ENCODE data around the gene NUPR1.
A peak's percentile ranks its signal among the peaks of the same experiment; 100 is the strongest.
"Not testable (repeated sequence)": the region's sequence is repeated elsewhere in the genome, so short reads cannot be mapped to it uniquely, and the experiment has no call there.

The NUPR1 gene

DNA sequence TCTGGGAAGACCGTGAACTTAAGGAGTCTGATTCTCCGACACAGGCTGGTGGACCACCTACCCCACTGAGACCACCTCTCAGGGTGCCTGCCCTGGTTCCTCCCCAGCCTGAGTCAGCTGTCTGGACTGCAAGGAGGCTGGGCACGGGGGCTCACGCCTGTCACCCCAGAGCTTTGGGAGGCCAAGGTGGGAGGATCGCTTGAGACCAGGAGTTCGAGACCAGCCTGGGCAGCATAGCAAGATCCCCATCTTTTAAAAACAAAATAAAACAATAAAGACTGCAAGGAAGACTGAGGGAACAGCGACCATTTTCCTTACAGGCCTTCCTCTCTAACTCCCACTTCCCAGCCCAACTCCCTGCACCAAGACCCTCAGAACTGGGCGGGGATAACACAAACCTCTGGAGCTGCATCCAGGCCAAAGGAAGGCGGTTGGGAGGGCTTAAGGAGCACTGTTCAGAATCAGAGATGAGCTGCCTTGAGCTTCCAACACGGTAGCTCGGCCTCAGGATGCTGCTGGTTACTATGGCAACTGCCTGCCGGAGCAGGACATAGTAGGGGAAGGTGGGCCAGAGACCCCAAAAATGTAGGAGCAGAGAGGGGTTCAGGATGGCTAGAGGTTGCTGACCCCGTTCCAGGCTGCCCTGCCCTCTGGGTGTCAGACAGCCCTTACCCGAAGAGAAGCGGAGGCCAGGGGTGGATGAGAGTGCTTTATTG lies 40.0 kb downstream of the NUPR1 start:
- no peak for DNase-seq (ENCODE audit: low read depth in 2 of 2)

DNA sequence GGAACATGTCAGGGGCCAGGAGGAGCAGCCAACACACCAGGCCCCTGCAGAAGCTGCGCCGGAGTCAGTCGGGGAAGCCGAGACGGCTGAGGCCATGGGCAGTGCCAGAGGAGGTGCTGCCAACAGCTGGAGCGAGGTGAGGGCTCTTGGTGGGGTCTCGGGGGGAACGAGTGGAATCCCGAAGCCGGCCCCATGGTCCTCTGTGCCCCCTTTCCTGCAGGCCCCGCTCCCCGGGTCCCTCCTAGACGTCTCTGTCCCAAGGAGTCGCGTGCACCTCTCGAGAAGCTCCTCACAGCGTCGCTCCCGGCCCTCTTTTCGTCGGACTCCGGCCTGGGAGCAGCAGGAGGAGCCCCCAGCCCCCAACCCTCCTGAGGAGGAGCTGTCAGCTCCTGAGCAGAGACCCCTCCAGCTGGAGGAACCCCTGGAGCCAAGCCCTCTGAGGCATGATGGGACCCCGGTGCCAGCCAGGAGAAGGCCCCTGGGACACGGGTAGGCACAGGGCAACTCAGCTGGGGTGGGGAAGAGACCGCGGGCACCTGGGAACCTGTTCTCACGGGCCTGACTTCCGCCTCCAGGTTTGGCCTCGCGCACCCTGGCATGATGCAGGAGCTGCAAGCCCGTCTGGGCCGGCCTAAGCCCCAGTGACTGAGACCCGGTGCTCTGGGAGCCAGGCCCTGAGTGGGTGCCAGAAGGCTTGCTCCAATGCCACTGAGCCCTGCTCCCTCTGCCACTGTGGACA lies 40.7 kb downstream of the NUPR1 start:
- no peak for DNase-seq (ENCODE audit: low read depth in 2 of 2)

GRCh38 chr16:28497386-28497785 lies 41.4 kb downstream of the NUPR1 start:
- no peak for DNase-seq (ENCODE audit: low read depth in 2 of 2)

GRCh38 chr16:28496844-28497243 lies 41.9 kb downstream of the NUPR1 start:
- DNase-seq (ENCODE audit: low read depth in 2 of 2): no peak

GRCh38 chr16:28495795-28496749 lies 42.7 kb downstream of the NUPR1 start:
- DNase-seq (ENCODE audit: low read depth in 2 of 2): no peak

DNA sequence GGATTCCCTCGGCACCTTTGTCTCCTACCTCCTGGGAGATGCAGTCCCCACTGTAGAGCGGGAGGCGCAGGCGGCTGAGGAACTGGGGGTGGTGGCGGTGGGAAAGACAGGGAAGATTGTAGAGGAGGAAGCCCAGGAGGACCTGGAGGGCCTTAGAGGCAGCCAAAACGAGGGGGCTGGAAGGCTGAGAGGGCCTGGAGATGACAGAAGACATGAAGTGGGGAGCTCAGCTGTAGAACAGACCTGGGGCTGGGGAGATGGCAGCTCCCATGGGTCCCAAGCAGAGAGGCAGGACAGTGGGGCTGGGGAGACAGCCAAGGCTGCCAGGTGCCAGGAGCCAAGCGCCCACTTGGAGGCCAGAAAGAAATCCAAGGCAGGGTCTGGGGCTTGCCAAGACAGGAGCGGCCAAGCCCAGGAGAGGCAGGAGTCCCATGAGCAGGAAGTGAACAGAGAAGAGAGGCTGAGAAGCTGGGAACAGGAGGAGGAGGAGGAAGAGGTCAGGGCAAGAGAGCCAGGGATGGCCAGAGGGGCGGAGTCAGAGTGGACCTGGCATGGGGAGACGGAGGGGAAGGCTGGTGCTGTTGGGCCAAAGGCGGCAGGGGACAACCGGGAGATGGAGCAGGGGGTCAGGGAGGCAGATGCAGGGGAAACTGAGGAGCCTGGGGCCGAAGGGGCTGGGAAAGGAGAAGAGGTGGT lies 43.5 kb downstream of the NUPR1 start:
- DNase-seq (ENCODE audit: low read depth in 2 of 2): no peak

DNA sequence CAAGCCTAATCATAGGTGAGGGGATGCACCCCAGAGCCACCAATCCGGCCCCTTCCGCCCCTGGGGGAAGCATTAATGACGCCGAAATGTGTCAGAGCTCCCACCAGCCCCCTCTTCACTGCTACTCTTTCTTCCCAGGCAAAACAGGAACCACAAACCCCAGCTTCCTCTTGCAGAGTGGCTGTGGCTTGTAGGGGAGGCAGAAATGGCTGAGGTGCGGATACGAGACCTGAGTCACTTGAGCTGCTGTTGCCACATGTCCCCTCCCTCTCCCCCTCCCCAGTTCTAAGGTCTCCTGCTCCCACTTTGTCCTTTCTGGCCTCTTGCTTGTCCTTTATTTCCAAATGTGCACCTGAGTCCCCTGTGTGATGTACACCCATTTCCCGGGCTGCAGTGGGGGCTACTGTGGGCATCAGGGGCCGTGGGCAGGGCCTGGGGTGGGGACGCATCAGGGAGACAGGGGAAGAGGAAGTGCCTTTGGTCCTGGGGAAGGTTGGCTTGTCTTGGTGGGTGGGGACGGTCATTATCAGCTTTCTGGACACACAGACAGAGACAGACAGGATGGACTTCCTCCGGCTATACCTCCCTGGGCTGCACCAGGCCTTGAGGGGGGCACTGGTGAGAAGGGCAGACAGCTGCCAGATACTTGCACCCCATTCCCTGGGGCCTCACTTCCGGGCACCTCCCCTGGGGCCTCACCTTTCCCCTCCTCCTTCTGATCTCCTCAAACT lies 44.5 kb downstream of the NUPR1 start, which contains the start of gene APOBR:
Gene APOBR, plus strand, starts transcription at position 523 of the 731 bp plus-strand sequence. Its CDS starts 39 bp downstream, at position 562.
- peak; percentile 61 to 73 for DNase-seq (ENCODE audit: low read depth in 2 of 2)

GRCh38 chr16:28492511-28492910 lies 46.3 kb downstream of the NUPR1 start:
- DNase-seq (ENCODE audit: low read depth in 2 of 2): no peak

DNA sequence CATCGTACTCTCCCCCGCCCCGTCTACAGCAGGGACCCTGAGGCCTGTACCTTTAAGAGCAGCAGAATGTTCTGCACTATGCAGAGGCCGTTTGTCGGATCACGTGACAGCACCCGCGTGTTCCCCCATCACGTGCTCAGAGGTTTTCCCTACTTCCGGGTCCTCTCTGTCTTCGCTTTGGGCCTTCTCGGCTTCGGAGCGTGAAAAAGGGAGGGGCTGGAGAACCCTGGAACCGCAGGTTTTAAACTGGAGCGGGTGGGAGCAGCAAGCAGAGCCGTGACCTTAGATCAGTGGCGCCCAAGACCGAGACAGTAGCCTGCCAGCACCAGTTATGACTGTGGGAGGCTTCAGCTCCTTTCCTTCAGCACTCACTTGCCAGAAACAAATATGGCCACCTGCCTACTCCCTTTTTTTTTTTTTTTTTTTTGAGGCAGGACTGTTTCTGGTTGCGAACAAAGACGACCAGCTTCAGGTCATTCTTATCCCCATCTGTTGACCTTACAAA lies 46.8 kb downstream of the NUPR1 start, which contains the start of gene CLN3:
Gene CLN3, minus strand, starts transcription at position 105 of the 505 bp plus-strand sequence. CDS start 315 bp downstream, outside the sequence.
- DNase-seq (ENCODE audit: low read depth in 2 of 2): peak; percentile 69 to 77

- no peak for DNase-seq (ENCODE audit: low read depth in 2 of 2)
Measured at GRCh38 chr16:28491230-28491969, 47.4 kb downstream of the NUPR1 start.

GRCh38 chr16:28486266-28486665 lies 52.5 kb downstream of the NUPR1 start:
- no peak for DNase-seq (ENCODE audit: low read depth in 2 of 2)

GRCh38 chr16:28483361-28483760 lies 55.4 kb downstream of the NUPR1 start:
- not testable (repeated sequence) for DNase-seq (ENCODE audit: low read depth in 2 of 2)
